Measurements from ENCODE around the gene ZDHHC19.

- no peak for TF ChIP-seq SMC3 (conservative IDR thresholded peaks at IDR 0.05; ENCODE audit: poor library complexity)
- TF ChIP-seq CTCF (IDR thresholded peaks at IDR 0.05; ENCODE audit: poor library complexity, severe bottlenecking): no peak
- no peak for TF ChIP-seq POLR2AphosphoS5 (IDR thresholded peaks at IDR 0.05)
- no peak for TF ChIP-seq RAD21 (conservative IDR thresholded peaks at IDR 0.05)
- TF ChIP-seq EP300 (conservative IDR thresholded peaks at IDR 0.05; ENCODE audit: poor library complexity, severe bottlenecking): no peak
- TF ChIP-seq EZH2 (IDR thresholded peaks at IDR 0.05; ENCODE audit: borderline replicate concordance, insufficient read depth, low read length, poor library complexity, severe bottlenecking): no peak
- no peak for TF ChIP-seq TAF1 (IDR thresholded peaks at IDR 0.05; ENCODE audit: low read depth)
- no peak for TF ChIP-seq REST (IDR thresholded peaks at IDR 0.05; ENCODE audit: borderline replicate concordance)
- no peak for TF ChIP-seq MXI1 (conservative IDR thresholded peaks at IDR 0.05; ENCODE audit: poor library complexity, severe bottlenecking)
These were observed 36.0 kb downstream of the ZDHHC19 start for GRCh38 chr3:196175116-196175625.
